HepG2 (cell line): ENCODE measurements around the gene KLF15. TPM values are rescaled to one million over a fixed set of nuclear protein-coding genes. Genes with fewer than 3 reads are reported as not detected.

Source experiments
- ATAC-seq: fragments of 200-7000 bp; cut with Tn5 transposase; 3 replicates; pipeline ENCODE4 v1.9.1; 2020; ENCODE audit warnings: mild to moderate bottlenecking, moderate library complexity
- BruUV-seq: library from RNA; stranded (reverse); fragments of 400-500 nt; replicated peaks from 2 replicates; lab custom pipeline; 2021; lab: Mats Ljungman, UMichigan
- CTCF ChIA-PET: fragments of 300-600 bp; formaldehyde crosslinking; extraction: SDS; loops from one replicate; lab custom pipeline; 2021; ENCODE audit warnings: low total read pairs, inconsistent platforms, low intra/inter-chr PET ratio; lab: Yijun Ruan, JAX
- POLR2A ChIA-PET: fragments of 350-600 bp; sonication (Branson Sonifier 250); formaldehyde crosslinking; loops from one replicate; lab custom pipeline; 2020; ENCODE audit warnings: antibody characterized with exemption, inconsistent platforms; lab: Yijun Ruan, JAX
- DNase-seq: peaks from one replicate; pipeline ENCODE4 v3.0.0-alpha.2; 2015; ENCODE audit warnings: low spot score
- FAIRE-seq: peaks from 3 replicates; lab custom pipeline; 2011; peaks lifted over from hg19 to GRCh38; lab: Jason Lieb, UNC
- H2AFZ ChIP-seq: one replicate; pipeline ENCODE4 v1.6.1; 2011; ENCODE audit warnings: low read length, inconsistent platforms
- H3K27ac ChIP-seq: fragments of 300-600 bp; 3 replicates; pipeline ENCODE4 v1.8.0; 2011; ENCODE audit warnings: mixed run types, mild to moderate bottlenecking, mixed read lengths, low read length, inconsistent platforms; ENCODE audit not compliant: insufficient read depth; ENCODE audit errors: extremely low read length
- H3K27me3 ChIP-seq, 2 experiments: fragments of 200-600 bp in 1 of 2; 2 replicates in 1 of 2; 3 replicates in 1 of 2; pipeline versions ENCODE4 v1.6.0 to v1.8.0; 2011; ENCODE audit warnings: low read length in 2 of 2, mild to moderate bottlenecking in 2 of 2, moderate library complexity in 2 of 2, inconsistent platforms in 1 of 2; ENCODE audit not compliant: insufficient read depth in 2 of 2, control insufficient read depth in 1 of 2
- H3K36me3 ChIP-seq, 2 experiments: fragments of 200-600 bp in 1 of 2; replicated peaks in 1 of 2; 2 replicates in 1 of 2; 3 replicates in 1 of 2; pipeline versions ENCODE4 v1.5.1 to v1.8.0; 2011; ENCODE audit warnings: low read length in 2 of 2, inconsistent platforms in 1 of 2; ENCODE audit not compliant: insufficient read depth in 2 of 2, control insufficient read depth in 1 of 2
- H3K4me1 ChIP-seq: 2 replicates; pipeline ENCODE4 v1.5.1; 2012; ENCODE audit warnings: low read length, inconsistent platforms; ENCODE audit not compliant: insufficient read depth
- H3K4me2 ChIP-seq: 2 replicates; pipeline ENCODE4 v1.6.0; 2011; ENCODE audit warnings: low read depth, low read length, inconsistent platforms
- H3K4me3 ChIP-seq, 3 experiments: fragments of 200-600 bp in 1 of 3; sonication (generic), shearing (Covaris generic) in 1 of 3; replicated peaks in 1 of 3; 2 replicates each; pipeline ENCODE4 v1.5.1; 2011 to 2016; ENCODE audit warnings: low read length in 3 of 3, inconsistent platforms in 2 of 3, low read depth in 2 of 3, mild to moderate bottlenecking in 2 of 3, control low read depth in 1 of 3, mixed read lengths in 1 of 3; ENCODE audit not compliant: insufficient read depth in 1 of 3
- H3K79me2 ChIP-seq: one replicate; pipeline ENCODE4 v1.6.1; 2011; ENCODE audit warnings: low read length, inconsistent platforms; ENCODE audit not compliant: insufficient read depth
- H3K9ac ChIP-seq: 2 replicates; pipeline ENCODE4 v1.6.0; 2011; ENCODE audit warnings: mild to moderate bottlenecking, low read depth, low read length, inconsistent platforms; ENCODE audit not compliant: insufficient read depth
- H3K9me3 ChIP-seq: 2 replicates; pipeline ENCODE4 v1.5.1; 2012; ENCODE audit warnings: mild to moderate bottlenecking, low read length
- H4K20me1 ChIP-seq: 2 replicates; pipeline ENCODE4 v1.6.0; 2011; ENCODE audit warnings: inconsistent platforms, mild to moderate bottlenecking, low read length, moderate library complexity; ENCODE audit not compliant: insufficient read depth
- ATRX ChIP-seq: sonication (generic); formaldehyde crosslinking; IDR thresholded peaks from 2 replicates; pipeline ENCODE4 v1.4.0; 2020; ENCODE audit warnings: missing genetic modification reagents, borderline replicate concordance
- MXI1 ChIP-seq: IDR thresholded peaks from 3 replicates; pipeline ENCODE4 v1.6.1; 2012; ENCODE audit warnings: low read depth, low read length, inconsistent platforms, borderline replicate concordance
- POGK ChIP-seq: sonication (generic); formaldehyde crosslinking; conservative IDR thresholded peaks from 2 replicates; pipeline ENCODE4 v1.8.0; 2022; ENCODE audit warnings: mild to moderate bottlenecking, moderate library complexity, missing genetic modification reagents
- SAFB2 ChIP-seq: sonication (generic); formaldehyde crosslinking; IDR thresholded peaks from 2 replicates; pipeline ENCODE4 v1.5.1; 2020; ENCODE audit warnings: missing genetic modification reagents, low read depth, mild to moderate bottlenecking, borderline replicate concordance
- SMARCE1 ChIP-seq: fragments of 450-650 bp; IDR thresholded peaks from 2 replicates; pipeline ENCODE4 v1.6.1; 2017; ENCODE audit warnings: borderline replicate concordance
- SNRNP70 ChIP-seq: fragments of 200-400 bp; formaldehyde crosslinking; IDR thresholded peaks from 2 replicates; pipeline ENCODE4 v1.6.1; 2017; ENCODE audit warnings: mild to moderate bottlenecking, low read depth, low read length, moderate library complexity
- TFAP4 ChIP-seq: sonication (generic); IDR thresholded peaks from 2 replicates; pipeline ENCODE4 v1.6.1; 2016; ENCODE audit warnings: low read depth, borderline replicate concordance
- THYN1 ChIP-seq: sonication (generic); formaldehyde crosslinking; IDR thresholded peaks from 2 replicates; pipeline ENCODE4 v1.8.1; 2023; ENCODE audit warnings: low read depth, mild to moderate bottlenecking, moderate library complexity, missing genetic modification reagents, borderline replicate concordance
- ZFY ChIP-seq: sonication (generic); formaldehyde crosslinking; IDR thresholded peaks from 2 replicates; pipeline ENCODE4 v1.4.0; 2020; ENCODE audit warnings: missing genetic modification reagents
- ZNF274 ChIP-seq: sonication (generic); formaldehyde crosslinking; IDR thresholded peaks from 2 replicates; pipeline ENCODE4 v1.5.1; 2020; ENCODE audit warnings: mild to moderate bottlenecking, missing genetic modification reagents
- ZNF281 ChIP-seq: sonication (generic); formaldehyde crosslinking; IDR thresholded peaks from 2 replicates; pipeline ENCODE4 v1.4.0; 2020; ENCODE audit warnings: missing genetic modification reagents, borderline replicate concordance
- ZNF891 ChIP-seq: sonication (generic); formaldehyde crosslinking; IDR thresholded peaks from 2 replicates; pipeline ENCODE4 v1.5.0; 2020; ENCODE audit warnings: mild to moderate bottlenecking, missing genetic modification reagents
- WGBS: methylation state at CpG from one replicate; pipeline ENCODE4 v1.1.6; 2017; ENCODE audit warnings: low lambda C conversion rate; 5-methylcytosine and 5-hydroxymethylcytosine counted together
- in situ Hi-C: cut with HindIII; loops from 2 replicates; pipeline ENCODE4 v1.10.0; 2017; ENCODE audit warnings: low pct_unique_long_range_greater_than_20kb; ENCODE audit not compliant: extremely low pct_ligation_motif_present
- intact Hi-C: fragments of 100-400 bp; cut with micrococcal nuclease; formaldehyde crosslinking; loops from one replicate; pipeline ENCODE4 v1.10.0; 2022; ENCODE audit not compliant: unreplicated experiment
- polyA plus RNA-seq, 8 experiments: library from polyadenylated mRNA; depleted of rRNA in 3 of 8; stranded (reverse) in 7 of 8; unstranded in 1 of 8; fragments of >200 nt; fragmentation: Illumina TruSeq in 4 of 8; extraction: Trizol in 4 of 8; gene quantifications; 2 replicates each; pipeline versions ENCODE4 v1.2.1 to v1.2.3, GENCODE V29; 2011 to 2016; ENCODE audit warnings: low read depth in 4 of 8, missing spikeins in 1 of 8, mixed read lengths in 1 of 8; ENCODE audit not compliant: insufficient read depth in 1 of 8
- total RNA-seq, 5 experiments: library from RNA; depleted of rRNA; stranded (reverse); fragments of >200 nt; fragmentation: Illumina TruSeq; extraction: Trizol; gene quantifications; 2 replicates each; pipeline ENCODE4 v1.2.3, GENCODE V29; 2016; ENCODE audit warnings: low read depth in 1 of 5

The KLF15 gene
- total and polyA plus RNA-seq, 2 of the 13 experiments (the other 11 are each of a cell fraction or from before 2014, with no cell fraction given): 7.1 to 7.8 TPM

GRCh38 chr3:126399351-126399735, 42.1 kb upstream of the KLF15 start:
- no peak overlapping the region for H3K4me3 ChIP-seq
- no peak overlapping the region for H3K9ac ChIP-seq
- H3K4me2 ChIP-seq: no peak overlapping the region
- CTCF ChIA-PET: no interaction called here
- ATAC-seq: no peak
- in situ Hi-C loops: no loop called here
- no peak overlapping the region for H3K27ac ChIP-seq
- WGBS: 40% methylated on average over 1 of the region's 1 CpG
- H2AFZ ChIP-seq: no peak overlapping the region
- FAIRE-seq: no peak
- H3K4me1 ChIP-seq: no peaks in the 10 kb centered on the region
- intact Hi-C loops: no loop called here
- TF ChIP-seq SNRNP70 (no peak), ZFY (no peak), ZNF274 (CRISPR knock-in tag) (no peak), SAFB2 (CRISPR knock-in tag) (no peak), THYN1 (CRISPR knock-in tag) (no peak)
- no peaks in the 10 kb centered on the region for H3K9me3 ChIP-seq
- H3K79me2 ChIP-seq: no peaks in the 10 kb centered on the region
- H3K36me3 ChIP-seq: no peaks in the 10 kb centered on the region
- no peak for DNase-seq
- POLR2A ChIA-PET: no interaction called here
- no TSS peak for BruUV-seq
- no peaks in the 10 kb centered on the region for H4K20me1 ChIP-seq
- peaks cover 2 to 32% of the 10 kb centered on the region in 2 experiments; a peak in 3 of 5 replicates for H3K27me3 ChIP-seq

GRCh38 chr3:126398423-126399350, 41.5 kb upstream of the KLF15 start:
- no peak for FAIRE-seq
- BruUV-seq: no TSS peak
- H3K36me3 ChIP-seq: no peaks in the 10 kb centered on the region
- H3K79me2 ChIP-seq: no peaks in the 10 kb centered on the region
- H3K27me3 ChIP-seq: peaks cover 2 to 34% of the 10 kb centered on the region in 2 experiments; a peak in 3 of 5 replicates
- no peaks in the 10 kb centered on the region for H3K9me3 ChIP-seq
- H3K9ac ChIP-seq: no peak overlapping the region
- in situ Hi-C loops: no loop called here
- no peak for ATAC-seq
- no peak overlapping the region for H2AFZ ChIP-seq
- H4K20me1 ChIP-seq: no peaks in the 10 kb centered on the region
- no peak overlapping the region for H3K27ac ChIP-seq
- H3K4me2 ChIP-seq: no peak overlapping the region
- 55% methylated on average over 5 of the region's 14 CpGs for WGBS
- CTCF ChIA-PET: no interaction called here
- intact Hi-C loops: no loop called here
- no peak for DNase-seq
- POLR2A ChIA-PET: no interaction called here
- H3K4me1 ChIP-seq: no peaks in the 10 kb centered on the region
- H3K4me3 ChIP-seq: no peak overlapping the region
- TF ChIP-seq MXI1 (no peak), TFAP4 (no peak), ATRX (CRISPR knock-in tag) (no peak), SMARCE1 (no peak), ZNF891 (CRISPR knock-in tag) (no peak), POGK (CRISPR knock-in tag) (no peak), ZNF281 (CRISPR knock-in tag) (no peak)
